Endothelial cell of umbilical vein (primary cell): Measurements from ENCODE around the gene LMO7. TPM values are rescaled to one million over a fixed set of nuclear protein-coding genes. Genes with fewer than 3 reads are reported as not detected.

Source experiments
- BruUV-seq: library from RNA; stranded (reverse); fragments of 400-500 nt; replicated peaks from 2 replicates; lab custom pipeline; 2021; lab: Mats Ljungman, UMichigan
- CTCF ChIA-PET: fragments of 300-600, 350-600 bp; sonication (Branson Sonifier 250); formaldehyde crosslinking; loops from one replicate; lab custom pipeline; 2021; ENCODE audit warnings: antibody characterized with exemption, inconsistent platforms; lab: Charles Lee
- POLR2A ChIA-PET: fragments of 300-600, 350-600 bp; sonication (Branson Sonifier 250); formaldehyde crosslinking; loops from one replicate; lab custom pipeline; 2021; ENCODE audit warnings: antibody characterized with exemption, inconsistent platforms; lab: Charles Lee
- DNase-seq: peaks from one replicate; pipeline ENCODE4 v3.0.0-alpha.2; 2011; ENCODE audit warnings: low read depth, low spot score
- FAIRE-seq: peaks from 2 replicates; lab custom pipeline; 2011; peaks lifted over from hg19 to GRCh38; lab: Jason Lieb, UNC
- H2AFZ ChIP-seq: 2 replicates; pipeline ENCODE4 v1.6.0; 2012; ENCODE audit warnings: low read depth, low read length, control low read depth, inconsistent platforms
- H3K27ac ChIP-seq: 2 replicates; pipeline ENCODE4 v1.5.1; 2011; ENCODE audit warnings: low read depth, mild to moderate bottlenecking, control low read depth, low read length, moderate library complexity; ENCODE audit not compliant: insufficient read depth
- H3K27me3 ChIP-seq, 2 experiments: 2 replicates each; pipeline versions ENCODE4 v1.6.0 to v1.6.1; 2011; ENCODE audit warnings: low read length in 2 of 2, mixed read lengths in 1 of 2; ENCODE audit not compliant: control insufficient read depth in 2 of 2, insufficient read depth in 2 of 2
- H3K36me3 ChIP-seq, 2 experiments: 2 replicates in 1 of 2; 3 replicates in 1 of 2; pipeline ENCODE4 v1.5.1; 2011; ENCODE audit warnings: low read length in 2 of 2, mild to moderate bottlenecking in 1 of 2, moderate library complexity in 1 of 2; ENCODE audit not compliant: control insufficient read depth in 2 of 2, insufficient read depth in 2 of 2; ENCODE audit errors: extremely low read depth in 1 of 2
- H3K4me1 ChIP-seq: 3 replicates; pipeline ENCODE4 v1.5.1; 2011; ENCODE audit warnings: mild to moderate bottlenecking, low read length; ENCODE audit not compliant: control insufficient read depth, insufficient read depth; ENCODE audit errors: extremely low read depth
- H3K4me2 ChIP-seq: 2 replicates; pipeline ENCODE4 v1.6.1; 2011; ENCODE audit warnings: low read length, control low read depth, mixed read lengths; ENCODE audit not compliant: insufficient read depth
- H3K4me3 ChIP-seq, 3 experiments: fragments of 200-600 bp in 1 of 3; sonication (generic), shearing (Covaris generic) in 1 of 3; replicated peaks in 1 of 3; 2 replicates each; pipeline ENCODE4 v1.5.1; 2011 to 2016; ENCODE audit warnings: control low read depth in 3 of 3, low read length in 3 of 3, mild to moderate bottlenecking in 2 of 3, inconsistent platforms in 1 of 3, low read depth in 1 of 3, moderate library complexity in 1 of 3; ENCODE audit not compliant: insufficient read depth in 1 of 3
- H3K79me2 ChIP-seq: 2 replicates; pipeline ENCODE4 v1.6.0; 2012; ENCODE audit warnings: low read length, inconsistent platforms; ENCODE audit not compliant: control insufficient read depth, insufficient read depth
- H3K9ac ChIP-seq: replicated peaks from 2 replicates; pipeline ENCODE3; 2011; ENCODE audit warnings: low read length, control low read depth; ENCODE audit not compliant: insufficient read depth; ENCODE audit errors: extremely low read depth
- H3K9me1 ChIP-seq: replicated peaks from 3 replicates; pipeline ENCODE4 v1.6.0; 2011; ENCODE audit warnings: mild to moderate bottlenecking, low read length; ENCODE audit not compliant: control insufficient read depth, insufficient read depth; ENCODE audit errors: extremely low read depth
- H3K9me3 ChIP-seq: replicated peaks from 2 replicates; pipeline ENCODE4 v1.5.1; 2012; ENCODE audit warnings: low read length, inconsistent platforms; ENCODE audit not compliant: control insufficient read depth, insufficient read depth
- H4K20me1 ChIP-seq: replicated peaks from 2 replicates; pipeline ENCODE3; 2011; ENCODE audit warnings: mild to moderate bottlenecking, low read length; ENCODE audit not compliant: control insufficient read depth, insufficient read depth; ENCODE audit errors: extremely low read depth
- EZH2 ChIP-seq: IDR thresholded peaks from 2 replicates; pipeline ENCODE4 v1.6.1; 2012; ENCODE audit warnings: borderline replicate concordance, low read depth, mild to moderate bottlenecking, moderate library complexity, low read length, inconsistent platforms; ENCODE audit not compliant: severe bottlenecking
- FOS ChIP-seq: IDR thresholded peaks from 2 replicates; pipeline ENCODE4 v1.6.1; 2011; ENCODE audit warnings: mild to moderate bottlenecking, low read length, moderate library complexity, borderline replicate concordance; ENCODE audit not compliant: insufficient read depth
- GATA2 ChIP-seq: IDR thresholded peaks from 2 replicates; pipeline ENCODE4 v1.7.0; 2011; ENCODE audit warnings: low read depth, mild to moderate bottlenecking, moderate library complexity, mixed read lengths, low read length; ENCODE audit not compliant: insufficient read length, insufficient read depth
- JUN ChIP-seq: IDR thresholded peaks from 2 replicates; pipeline ENCODE4 v1.6.1; 2011; ENCODE audit warnings: borderline replicate concordance, low read depth; ENCODE audit not compliant: insufficient read length, insufficient read depth
- MYC ChIP-seq: IDR thresholded peaks from one replicate; pipeline ENCODE4 v1.6.1; 2011; ENCODE audit warnings: mild to moderate bottlenecking, low read depth, low read length
- POLR2A ChIP-seq: IDR thresholded peaks from 2 replicates; pipeline ENCODE4 v1.6.1; 2012; ENCODE audit warnings: low read depth, mild to moderate bottlenecking, control low read depth, low read length
- POLR2AphosphoS5 ChIP-seq: IDR thresholded peaks from 2 replicates; pipeline ENCODE4 v1.6.1; 2012; ENCODE audit warnings: low read depth, mild to moderate bottlenecking, control low read depth, low read length, moderate library complexity; ENCODE audit not compliant: insufficient read depth
- dilution Hi-C: fragments of 300-500 bp; cut with MboI; formaldehyde crosslinking; loops from one replicate; pipeline ENCODE4 v1.15.0; 2019; ENCODE audit warnings: low sequenced_read_pairs; ENCODE audit not compliant: extremely low pct_ligation_motif_present
- intact Hi-C: fragments of 100-400 bp; cut with micrococcal nuclease; formaldehyde crosslinking; loops from one replicate; pipeline ENCODE4 v1.10.0; 2022
- polyA plus RNA-seq, 4 experiments: library from polyadenylated mRNA; depleted of rRNA in 3 of 4; stranded (reverse) in 3 of 4; unstranded in 1 of 4; fragments of >200 nt; gene quantifications; 2 replicates each; pipeline versions ENCODE4 v1.2.1 to v1.2.3, GENCODE V29; 2011 to 2012; ENCODE audit warnings: missing spikeins in 1 of 4
- total RNA-seq: library from RNA; stranded (reverse); gene quantifications from 2 replicates; pipeline ENCODE4 v1.2.3, GENCODE V29; 2021
- TF ChIP-seq, protein P1 (sequence below): IDR thresholded peaks from 2 replicates; pipeline ENCODE4 v1.6.1; 2011; ENCODE audit not compliant: insufficient read depth, insufficient read length
- TF ChIP-seq, protein P2 (sequence below), 2 donors: IDR thresholded peaks; 1 replicate in 1 of 2; 2 replicates in 1 of 2; pipeline ENCODE4 v1.5.1; 2011; ENCODE audit warnings: low read length in 2 of 2, mild to moderate bottlenecking in 2 of 2, moderate library complexity in 2 of 2, control low read depth in 1 of 2, inconsistent platforms in 1 of 2, low read depth in 1 of 2; ENCODE audit not compliant: insufficient read depth in 1 of 2; ENCODE audit errors: extremely low read depth in 1 of 2

LMO7 gene
- total and polyA plus RNA-seq, 2 donors (not counting 3 experiments of a cell fraction or from before 2014, with no cell fraction given), result 10.5 to 21.1 TPM

DNA sequence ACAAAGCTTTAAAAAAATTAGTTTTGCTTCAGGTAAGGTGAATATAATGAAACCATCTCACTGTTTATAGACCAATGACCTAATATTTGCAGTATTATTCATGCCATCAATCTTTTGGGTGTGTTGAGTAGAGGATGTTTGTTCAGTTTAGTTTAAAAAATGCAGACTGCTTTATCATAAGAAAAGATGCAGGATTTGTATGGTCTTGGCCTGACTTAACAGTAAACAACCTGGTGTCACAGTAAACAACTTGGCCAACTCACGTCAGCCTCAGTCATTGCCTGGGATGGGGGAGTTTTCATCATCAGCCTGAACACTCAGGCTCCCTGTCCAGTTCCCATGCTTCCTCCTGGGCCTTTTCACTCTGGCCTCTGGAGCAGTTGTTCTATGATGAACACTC, 55.1 kb downstream of the LMO7 start:
- H3K27ac ChIP-seq, result no peak overlapping the region
- H4K20me1 ChIP-seq, result peaks cover 2% of the 10 kb centered on the region
- intact Hi-C loops (no loop called here), dilution Hi-C loops (no loop called here)
- POLR2A ChIA-PET, result no interaction called here
- no peak overlapping the region for H2AFZ ChIP-seq
- no peaks in the 10 kb centered on the region for H3K79me2 ChIP-seq
- CTCF ChIA-PET, result interaction anchor here (1.9 kb wide), 1 partner anchor 179 kb away, joined by 14 read pairs; no protein-coding TSS in a partner anchor
- H3K36me3 ChIP-seq, result no peaks in the 10 kb centered on the region
- no peaks in the 10 kb centered on the region for H3K9me3 ChIP-seq
- DNase-seq, result no peak
- H3K4me1 ChIP-seq, result no peaks in the 10 kb centered on the region
- FAIRE-seq, result no peak
- no peaks in the 10 kb centered on the region for H3K9me1 ChIP-seq
- no peak for TF ChIP-seq JUN
- TF ChIP-seq GATA2, result no peak
- TF ChIP-seq, protein P1, sequence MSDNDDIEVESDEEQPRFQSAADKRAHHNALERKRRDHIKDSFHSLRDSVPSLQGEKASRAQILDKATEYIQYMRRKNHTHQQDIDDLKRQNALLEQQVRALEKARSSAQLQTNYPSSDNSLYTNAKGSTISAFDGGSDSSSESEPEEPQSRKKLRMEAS, result no peak
- no peak for TF ChIP-seq POLR2AphosphoS5
- TF ChIP-seq, protein P2, sequence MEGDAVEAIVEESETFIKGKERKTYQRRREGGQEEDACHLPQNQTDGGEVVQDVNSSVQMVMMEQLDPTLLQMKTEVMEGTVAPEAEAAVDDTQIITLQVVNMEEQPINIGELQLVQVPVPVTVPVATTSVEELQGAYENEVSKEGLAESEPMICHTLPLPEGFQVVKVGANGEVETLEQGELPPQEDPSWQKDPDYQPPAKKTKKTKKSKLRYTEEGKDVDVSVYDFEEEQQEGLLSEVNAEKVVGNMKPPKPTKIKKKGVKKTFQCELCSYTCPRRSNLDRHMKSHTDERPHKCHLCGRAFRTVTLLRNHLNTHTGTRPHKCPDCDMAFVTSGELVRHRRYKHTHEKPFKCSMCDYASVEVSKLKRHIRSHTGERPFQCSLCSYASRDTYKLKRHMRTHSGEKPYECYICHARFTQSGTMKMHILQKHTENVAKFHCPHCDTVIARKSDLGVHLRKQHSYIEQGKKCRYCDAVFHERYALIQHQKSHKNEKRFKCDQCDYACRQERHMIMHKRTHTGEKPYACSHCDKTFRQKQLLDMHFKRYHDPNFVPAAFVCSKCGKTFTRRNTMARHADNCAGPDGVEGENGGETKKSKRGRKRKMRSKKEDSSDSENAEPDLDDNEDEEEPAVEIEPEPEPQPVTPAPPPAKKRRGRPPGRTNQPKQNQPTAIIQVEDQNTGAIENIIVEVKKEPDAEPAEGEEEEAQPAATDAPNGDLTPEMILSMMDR (IDR thresholded peaks at IDR 0.05; ENCODE audit: extremely low read depth in 1 of 2, insufficient read depth in 1 of 2, low read depth in 1 of 2, low read length in 2 of 2), result no peak
- no peak for TF ChIP-seq POLR2A
- no peak for TF ChIP-seq EZH2
- no peak for TF ChIP-seq MYC
- no peak for TF ChIP-seq FOS
- H3K4me2 ChIP-seq, result no peak overlapping the region
- no peak overlapping the region for H3K4me3 ChIP-seq
- no peak overlapping the region for H3K9ac ChIP-seq
- no peaks in the 10 kb centered on the region for H3K27me3 ChIP-seq
- no TSS peak for BruUV-seq
